NCI-H146 treated with DMSO at 0.1 percent for 48 hours (cell line): ENCODE data around the gene VAV3.
A peak's percentile ranks its signal among the peaks of the same experiment; 100 is the strongest.
"Not testable (repeated sequence)": the region's sequence is repeated elsewhere in the genome, so short reads cannot be mapped to it uniquely, and the experiment has no call there.

Source experiments
- DNase-seq: peaks from one replicate; lab custom pipeline; 2025; ENCODE audit not compliant: unreplicated experiment; lab: John Stamatoyannopoulos, UW

The VAV3 gene

DNA sequence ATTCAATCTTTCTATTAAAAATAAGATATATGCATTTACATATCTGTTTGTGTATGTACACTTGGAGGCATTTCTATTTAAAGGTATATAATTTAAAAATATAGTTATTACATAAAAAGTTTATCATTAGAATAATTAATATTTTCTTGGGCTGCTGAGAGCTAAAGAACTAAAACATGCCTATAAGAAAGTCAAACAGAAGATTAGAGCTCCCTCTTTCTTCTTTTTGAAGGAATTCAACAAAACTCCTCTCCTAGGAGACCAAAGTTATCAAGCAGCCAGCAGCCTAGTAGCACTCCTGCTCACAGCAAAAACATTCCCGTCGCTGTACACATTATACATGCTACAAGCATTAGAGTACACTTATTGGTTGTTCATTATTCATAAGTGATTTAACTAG lies 216.4 kb downstream of the VAV3 start:
- peak; percentile 38 for DNase-seq

DNA sequence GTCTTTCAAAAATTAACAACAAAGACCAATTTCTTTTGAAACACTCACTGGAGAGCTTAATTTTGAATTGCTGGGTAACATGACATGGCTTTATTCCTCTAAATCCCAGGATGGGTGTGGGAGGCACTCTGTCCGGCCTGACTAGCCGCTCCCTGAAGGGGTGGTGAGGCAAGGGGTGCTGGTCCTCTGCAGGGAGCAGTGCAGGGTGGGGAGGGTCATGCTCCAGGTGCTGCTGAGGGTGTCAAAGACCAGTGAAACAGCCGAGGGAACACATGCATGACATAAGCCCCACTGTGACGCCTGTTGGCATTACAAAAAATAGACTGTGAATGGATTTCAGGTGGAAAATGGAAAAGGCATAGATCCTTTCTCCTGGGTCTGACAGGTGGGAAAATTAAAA lies 223.7 kb downstream of the VAV3 start:
- DNase-seq, result no peak

DNA sequence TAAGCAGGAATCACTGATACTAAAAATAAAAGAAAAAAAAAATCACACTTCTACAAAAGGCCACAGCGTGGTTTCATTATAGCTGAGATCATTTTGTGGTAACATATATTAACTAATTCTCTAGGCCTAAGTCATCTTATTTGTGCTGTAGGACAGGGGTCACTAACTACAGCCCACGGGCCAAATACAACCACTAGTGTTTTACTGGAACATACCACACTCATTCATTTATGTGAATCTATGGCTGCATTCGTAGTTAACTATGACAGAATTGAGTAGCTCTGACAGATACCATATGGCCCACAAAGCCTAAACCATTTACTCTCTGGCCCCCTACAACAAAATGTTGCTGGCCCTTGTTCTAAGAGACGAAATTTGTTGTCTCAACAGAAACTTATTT lies 224.4 kb downstream of the VAV3 start:
- no peak for DNase-seq

DNA sequence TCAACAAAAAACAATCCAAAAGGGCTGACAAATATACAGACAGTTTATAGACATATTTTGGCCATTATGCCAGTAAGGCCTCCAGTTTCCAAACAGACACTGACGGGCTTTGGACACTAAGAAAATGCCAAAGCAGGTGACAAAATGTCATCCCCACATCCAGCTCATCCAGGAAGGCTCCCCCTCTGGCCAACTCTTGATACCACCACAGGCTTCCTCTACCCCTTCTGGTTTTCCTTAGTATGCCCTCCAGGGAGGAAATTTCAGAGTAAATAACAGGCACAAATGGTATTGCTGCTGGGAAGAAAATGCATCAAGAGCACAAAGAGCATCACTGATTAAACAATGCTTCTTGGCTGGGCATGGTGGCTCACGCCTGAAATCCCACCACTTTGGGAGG lies 225.3 kb downstream of the VAV3 start:
- DNase-seq, result no peak

DNA sequence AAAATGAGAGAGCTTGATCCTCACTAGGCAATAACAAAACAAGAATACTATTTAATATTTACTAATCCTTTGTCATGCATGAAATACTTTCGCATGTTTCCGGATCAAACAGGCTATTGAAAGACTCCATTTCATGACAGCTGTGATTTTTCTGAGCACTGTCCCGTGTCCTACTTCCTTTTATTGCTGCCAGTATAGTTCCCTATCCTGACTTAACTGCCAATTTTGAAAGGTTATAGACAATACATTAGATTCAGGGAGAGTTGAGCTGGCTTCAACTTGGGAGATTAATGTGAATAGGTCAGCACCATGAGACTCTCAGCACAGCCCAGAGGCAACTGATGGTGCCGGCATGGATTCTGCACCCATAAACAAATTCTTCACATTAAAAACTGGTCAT lies 225.8 kb downstream of the VAV3 start:
- DNase-seq, result no peak

GRCh38 chr1:107733401-107733800 lies 231.6 kb downstream of the VAV3 start:
- DNase-seq, result not testable (repeated sequence)

GRCh38 chr1:107727866-107728265 lies 237.1 kb downstream of the VAV3 start:
- DNase-seq, result no peak

- DNase-seq, result no peak
These were observed 238.1 kb downstream of the VAV3 start for GRCh38 chr1:107726860-107727259.

DNA sequence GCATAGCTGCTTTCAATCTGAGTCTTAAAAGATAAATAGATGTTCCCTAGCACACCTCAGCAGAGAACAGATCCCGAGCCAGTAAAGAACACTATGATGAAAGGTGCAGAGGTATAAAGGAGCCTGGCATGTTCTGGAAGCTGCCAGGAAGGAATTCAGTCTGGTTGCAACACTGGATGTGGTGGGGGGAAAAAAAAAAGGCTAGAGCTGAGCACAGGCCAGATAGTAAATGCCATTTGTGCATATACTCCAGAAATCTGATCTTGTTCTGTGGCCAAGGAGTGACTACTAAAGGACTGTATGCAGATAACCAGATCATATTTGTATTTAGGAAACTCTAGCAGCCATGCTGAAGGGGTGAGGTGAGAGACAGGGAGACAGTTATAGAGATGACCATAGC lies 240.3 kb downstream of the VAV3 start:
- DNase-seq, result no peak

DNA sequence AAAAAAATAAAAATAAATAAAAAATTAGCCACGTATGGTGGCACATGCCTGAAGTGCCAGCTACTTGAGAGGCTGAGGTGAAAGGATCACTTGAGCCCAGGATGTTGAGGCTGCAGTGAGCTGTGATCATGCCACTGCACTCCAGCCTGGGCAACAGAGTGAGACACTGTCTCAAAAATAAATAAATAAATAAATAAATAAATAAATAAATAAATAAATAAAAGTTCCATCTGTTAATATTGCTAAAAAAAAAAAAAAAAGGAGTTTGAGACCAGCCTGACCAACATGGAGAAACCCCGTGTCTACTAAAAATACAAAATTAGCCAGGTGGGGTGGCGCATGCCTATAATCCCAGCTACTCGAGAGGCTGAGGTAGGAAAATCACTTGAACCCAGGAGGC lies 244.8 kb downstream of the VAV3 start:
- not testable (repeated sequence) for DNase-seq

- no peak for DNase-seq
These were observed 255.0 kb downstream of the VAV3 start for GRCh38 chr1:107710005-107710404.

DNA sequence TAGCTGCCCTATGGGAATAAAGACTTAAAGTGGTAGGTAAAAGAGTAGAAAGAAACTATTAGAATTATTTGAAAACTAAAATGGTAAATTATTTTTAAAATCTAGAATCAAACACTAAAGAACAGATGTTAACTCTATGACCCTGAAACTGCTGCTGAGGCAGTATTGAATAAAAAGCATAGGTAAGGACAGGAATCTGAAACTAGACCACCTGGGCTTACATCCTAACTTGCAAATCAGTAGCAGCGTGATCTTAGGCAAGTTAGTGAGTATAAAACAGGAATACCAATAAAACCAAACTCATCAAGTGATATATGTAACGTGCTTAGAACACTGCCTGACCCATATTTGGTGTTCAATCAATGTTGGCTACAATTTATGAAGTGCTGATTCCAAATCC lies 257.9 kb downstream of the VAV3 start:
- DNase-seq, result no peak

GRCh38 chr1:107706182-107706581 lies 258.8 kb downstream of the VAV3 start:
- no peak for DNase-seq

DNA sequence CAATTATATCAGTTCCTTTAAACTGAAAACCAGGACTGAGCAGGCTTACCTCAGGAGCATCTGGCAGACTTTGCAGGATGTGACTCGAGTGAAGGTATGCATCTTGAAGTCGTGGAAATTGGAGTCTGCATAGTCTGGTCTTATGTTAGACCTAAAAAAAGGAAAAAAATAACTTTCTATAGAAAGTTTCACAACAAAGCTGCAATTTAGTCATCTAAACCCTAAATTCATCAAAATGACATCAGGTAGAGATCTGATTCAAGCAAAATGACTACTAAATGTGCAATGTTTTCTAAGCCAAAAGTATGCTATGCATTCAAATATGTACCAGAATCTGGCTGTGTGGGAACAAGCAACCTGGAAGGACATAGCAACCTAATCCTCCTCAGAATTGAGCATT lies 260.1 kb downstream of the VAV3 start:
- DNase-seq, result no peak

- DNase-seq, result no peak
These were observed 261.9 kb downstream of the VAV3 start for GRCh38 chr1:107702946-107703571.

- not testable (repeated sequence) for DNase-seq
These were observed 264.3 kb downstream of the VAV3 start for GRCh38 chr1:107700651-107701050.

DNA sequence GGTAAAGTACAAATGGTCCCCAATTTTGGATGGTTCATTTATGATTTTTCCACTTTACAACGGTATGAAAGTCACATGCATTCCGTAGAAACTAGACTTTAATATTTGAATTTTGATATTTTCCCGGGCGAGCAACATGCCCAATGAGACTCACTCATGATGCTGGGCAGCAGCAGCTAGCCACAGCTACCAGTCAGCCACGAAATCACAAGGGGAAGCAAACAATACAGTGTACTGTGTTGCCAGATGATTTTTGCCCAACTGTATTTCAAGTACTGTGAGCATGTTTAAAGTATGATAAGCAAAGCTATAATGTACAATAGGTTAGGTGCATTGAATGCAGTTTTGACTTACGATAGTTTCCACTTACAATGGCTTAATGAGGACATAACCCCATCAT lies 266.8 kb downstream of the VAV3 start:
- DNase-seq, result no peak

DNA sequence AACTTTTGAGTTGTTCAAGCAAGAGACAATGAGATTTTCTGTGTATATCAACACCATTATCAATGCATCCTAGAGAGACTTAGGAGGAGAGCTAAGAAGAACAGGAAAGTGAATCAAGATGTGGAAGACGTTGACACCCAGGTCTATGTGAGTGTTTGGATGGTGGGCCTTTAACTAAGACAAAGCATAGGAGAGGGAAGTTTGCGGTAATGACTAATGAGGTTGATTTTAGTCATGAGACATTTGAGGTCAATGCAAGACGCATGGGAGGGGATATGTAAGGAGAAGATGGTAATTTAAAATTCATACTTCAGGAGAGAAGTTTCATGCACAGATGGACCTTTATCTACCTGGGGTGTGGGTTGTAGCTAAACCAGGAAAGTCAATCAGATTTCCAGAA lies 269.6 kb downstream of the VAV3 start:
- no peak for DNase-seq

GRCh38 chr1:107692580-107693345 lies 272.2 kb downstream of the VAV3 start:
- DNase-seq, result peak; percentile 92

DNA sequence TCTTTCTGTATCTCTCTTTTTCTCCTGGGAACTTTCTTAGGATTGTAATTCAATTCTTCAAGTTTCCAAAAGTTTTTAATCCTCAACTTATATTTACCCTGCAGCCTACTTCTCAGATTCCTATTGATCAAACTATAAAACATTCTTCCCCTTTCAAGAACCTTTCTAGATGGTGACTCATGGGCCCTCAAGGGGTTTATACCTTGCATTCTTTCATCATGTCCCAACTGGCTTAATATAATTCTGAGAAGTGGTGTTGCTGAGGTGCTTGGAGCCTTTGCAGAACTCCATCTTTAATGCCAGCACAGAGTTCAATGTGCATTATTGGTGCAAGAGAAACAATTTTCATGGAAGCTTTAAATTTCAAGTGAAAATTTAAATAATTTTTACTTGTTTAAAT lies 273.4 kb downstream of the VAV3 start:
- no peak for DNase-seq

DNA sequence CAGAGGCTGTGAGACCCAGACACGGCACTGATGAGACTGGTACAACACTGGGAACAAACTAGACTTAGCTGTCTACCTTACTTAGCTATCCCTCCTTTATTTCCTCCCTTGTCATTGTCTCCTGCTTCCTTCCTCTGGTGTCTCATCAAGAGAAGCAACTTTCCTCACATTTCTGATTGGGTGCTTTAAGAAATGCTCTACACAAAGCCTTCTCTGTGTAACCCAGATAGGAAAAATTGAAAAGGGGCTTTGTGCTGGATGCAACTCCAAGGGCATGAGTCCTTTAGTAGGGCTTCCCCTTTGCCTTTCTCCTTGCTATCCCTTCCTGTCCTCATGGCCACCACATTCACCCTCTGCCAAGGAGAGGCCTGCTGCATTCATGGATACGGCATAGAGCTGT lies 274.5 kb downstream of the VAV3 start:
- no peak for DNase-seq

DNA sequence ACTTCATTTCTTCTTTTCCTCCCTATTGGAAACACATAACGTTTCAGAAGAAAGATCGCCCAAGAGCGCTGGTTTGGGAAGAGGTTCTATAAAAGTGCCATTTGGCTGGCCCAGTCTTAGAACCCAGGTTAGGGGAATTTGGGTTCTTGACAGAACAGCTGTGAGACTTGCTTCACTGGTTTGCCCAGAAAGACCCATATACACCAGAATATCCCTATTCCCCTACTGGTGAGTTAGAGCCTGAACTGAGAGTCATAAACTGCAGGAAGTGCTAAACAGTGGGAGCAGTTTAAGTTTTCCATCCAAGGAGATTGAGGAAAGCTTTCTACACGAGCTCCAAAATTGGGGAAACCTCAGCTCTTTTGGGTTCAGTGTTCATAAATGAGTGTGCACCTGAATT lies 275.2 kb downstream of the VAV3 start:
- no peak for DNase-seq

DNA sequence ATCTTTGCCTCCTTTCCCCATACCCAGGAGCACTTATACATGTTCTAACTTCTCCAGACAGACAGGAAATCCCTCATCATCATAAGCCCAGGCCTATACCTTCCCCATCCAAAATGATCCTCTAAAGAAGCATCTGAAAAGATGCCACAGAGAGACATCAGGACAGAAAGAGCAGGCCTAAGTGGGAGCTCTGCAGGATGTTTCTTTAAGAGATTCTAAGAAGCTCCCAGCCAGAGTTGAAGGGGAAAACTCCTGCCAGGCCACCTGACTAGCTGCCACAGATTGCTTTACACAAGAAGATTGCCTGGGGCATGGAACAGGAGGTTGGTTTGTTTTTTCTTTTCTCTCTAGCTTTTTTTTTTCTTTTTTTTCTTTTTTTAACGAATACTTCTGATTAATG lies 275.8 kb downstream of the VAV3 start:
- DNase-seq, result peak; percentile 64
